Retinal pigment epithelial cell (primary cell): ENCODE results near the gene FBXL7.
A peak's percentile ranks its signal among the peaks of the same experiment; 100 is the strongest.

ENCODE experiments used
- DNase-seq: peaks from one replicate; pipeline ENCODE4 v3.0.0-alpha.2; 2010; ENCODE audit warnings: low read depth
- H3K4me3 ChIP-seq: 2 replicates; pipeline ENCODE4 v1.5.1; 2011; ENCODE audit warnings: mild to moderate bottlenecking, low read length, control low read depth, moderate library complexity
- CTCF ChIP-seq: conservative IDR thresholded peaks from 2 replicates; pipeline ENCODE4 v1.5.1; 2011; ENCODE audit warnings: low read depth, low read length, control low read depth, inconsistent platforms

Gene FBXL7

GRCh38 chr5:15741591-15741990 is 241.6 kb downstream of the FBXL7 start:
- TF ChIP-seq CTCF = no peak
- no peak overlapping the region for H3K4me3 ChIP-seq
- DNase-seq = peak; percentile 39

- DNase-seq = no peak
- no peak for TF ChIP-seq CTCF
- H3K4me3 ChIP-seq = no peak overlapping the region
Measured at GRCh38 chr5:15746833-15747232, 246.9 kb downstream of the FBXL7 start.

GRCh38 chr5:15748266-15748665 is 248.3 kb downstream of the FBXL7 start:
- no peak for DNase-seq
- TF ChIP-seq CTCF = no peak
- H3K4me3 ChIP-seq = no peak overlapping the region

GRCh38 chr5:15752663-15753285 is 252.8 kb downstream of the FBXL7 start:
- TF ChIP-seq CTCF = no peak
- H3K4me3 ChIP-seq = no peak overlapping the region
- DNase-seq = no peak

DNA sequence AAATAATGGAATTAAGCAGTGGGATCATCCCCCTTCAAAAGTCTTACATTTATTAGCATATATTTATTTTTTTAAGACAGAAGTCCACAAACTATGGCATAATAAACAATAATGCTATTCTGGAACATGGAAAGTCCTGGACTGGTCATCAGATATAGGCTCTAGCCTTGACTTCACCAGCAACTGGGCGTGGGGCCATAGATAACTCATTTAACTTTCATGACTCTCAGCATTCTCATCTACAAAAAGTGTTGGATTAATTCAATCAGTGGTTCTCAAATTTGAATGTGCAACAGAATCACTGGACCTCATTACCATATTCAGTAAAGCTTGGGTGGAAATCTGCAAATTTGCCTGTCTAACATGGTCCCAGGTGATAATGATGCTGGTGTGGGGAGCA is 253.8 kb downstream of the FBXL7 start:
- H3K4me3 ChIP-seq = no peak overlapping the region
- no peak for TF ChIP-seq CTCF
- DNase-seq = no peak

GRCh38 chr5:15757103-15757502 is 257.1 kb downstream of the FBXL7 start:
- H3K4me3 ChIP-seq = no peak overlapping the region
- DNase-seq = peak; percentile 40
- TF ChIP-seq CTCF = no peak

GRCh38 chr5:15757619-15758018 is 257.6 kb downstream of the FBXL7 start:
- DNase-seq = no peak
- TF ChIP-seq CTCF = no peak
- no peak overlapping the region for H3K4me3 ChIP-seq
